GM21717 (cell line): ENCODE results near the gene LAMA5.

Source experiments
- ATAC-seq: cut with Tn5 transposase; IDR thresholded peaks from one replicate; pipeline ENCODE4 v1.9.1; 2021; ENCODE audit warnings: mild to moderate bottlenecking, moderate library complexity; ENCODE audit not compliant: unreplicated experiment

The LAMA5 gene

DNA sequence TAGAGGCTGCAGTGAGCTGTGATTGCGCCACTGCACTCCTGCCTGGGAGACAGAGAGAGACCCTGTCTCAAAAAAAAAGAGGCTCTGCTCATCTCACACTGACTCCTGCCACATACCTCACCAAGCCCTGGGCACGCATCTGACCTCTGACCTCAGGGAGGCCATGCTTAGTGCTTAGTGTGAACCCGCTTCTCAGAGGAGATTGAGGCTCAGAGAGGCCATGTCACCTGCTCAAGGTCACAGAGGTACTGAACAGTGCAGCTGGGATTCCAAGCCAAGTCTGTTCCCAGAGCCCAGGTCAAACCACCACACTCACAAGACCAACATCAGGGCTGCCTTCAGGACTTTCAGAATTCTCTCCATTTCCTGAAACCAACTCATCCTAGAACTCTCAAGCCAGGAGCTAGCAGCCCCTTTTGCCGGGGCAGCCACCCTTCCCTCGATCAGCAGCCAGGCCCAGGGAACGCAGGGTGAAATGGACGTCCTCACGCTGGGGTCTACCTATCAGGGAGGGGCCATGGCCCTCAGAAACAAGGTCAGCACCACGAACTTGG lies 37.1 kb upstream of the LAMA5 start:
- ATAC-seq, result no peak

DNA sequence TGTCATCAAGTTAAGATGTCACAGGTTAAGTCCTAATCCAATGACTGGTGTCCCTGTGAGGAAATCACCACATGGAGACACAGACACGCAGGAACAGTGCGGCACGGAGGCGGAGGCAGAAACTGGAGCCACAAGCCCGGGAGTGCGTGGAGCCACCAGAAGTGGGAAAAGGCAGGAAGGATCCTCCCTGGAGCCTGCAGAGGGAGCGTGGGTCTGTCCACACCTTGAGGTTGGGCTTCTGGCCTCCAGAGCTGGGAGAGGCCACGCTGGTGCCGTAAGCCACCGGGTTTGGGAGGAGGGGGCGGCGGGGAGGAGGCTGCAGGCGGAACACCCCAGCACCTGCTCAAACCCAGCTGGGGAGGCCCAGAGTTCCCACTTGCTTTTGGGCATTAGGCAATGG lies 36.2 kb upstream of the LAMA5 start:
- no peak for ATAC-seq

DNA sequence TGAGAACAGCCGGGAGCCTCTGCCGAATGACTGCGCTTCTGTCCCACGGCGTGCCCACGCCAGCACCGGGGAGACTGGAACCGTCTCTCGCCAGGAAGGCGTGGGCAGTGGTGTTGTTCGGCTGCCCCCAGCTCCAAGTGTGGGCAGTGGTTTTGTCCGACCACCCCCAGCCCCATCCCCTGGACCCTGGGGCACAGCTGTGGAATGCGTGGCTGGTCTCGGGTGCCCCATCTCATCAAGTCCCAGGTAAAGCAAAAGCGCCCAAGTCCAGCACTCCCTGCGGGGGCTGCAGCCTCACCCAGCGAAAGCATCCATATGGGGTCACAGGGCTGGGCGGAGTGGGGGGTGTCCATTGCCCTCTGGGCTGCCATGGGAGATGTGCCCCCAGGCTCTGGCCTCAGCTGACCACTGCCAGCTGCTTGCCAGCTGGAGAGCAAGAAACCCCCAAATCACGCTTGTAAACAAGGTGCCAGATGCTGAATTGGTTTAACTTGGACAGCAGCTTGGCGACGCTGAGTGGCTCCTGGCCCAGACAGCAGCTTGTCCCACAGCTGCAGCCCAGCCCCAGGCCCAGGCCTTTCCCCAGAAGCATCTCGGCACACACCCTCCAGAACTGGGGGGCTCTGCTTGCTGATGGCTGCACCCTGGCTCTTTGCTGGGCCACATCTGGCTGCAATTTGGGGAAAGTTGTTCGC lies 35.5 kb upstream of the LAMA5 start:
- no peak for ATAC-seq

DNA sequence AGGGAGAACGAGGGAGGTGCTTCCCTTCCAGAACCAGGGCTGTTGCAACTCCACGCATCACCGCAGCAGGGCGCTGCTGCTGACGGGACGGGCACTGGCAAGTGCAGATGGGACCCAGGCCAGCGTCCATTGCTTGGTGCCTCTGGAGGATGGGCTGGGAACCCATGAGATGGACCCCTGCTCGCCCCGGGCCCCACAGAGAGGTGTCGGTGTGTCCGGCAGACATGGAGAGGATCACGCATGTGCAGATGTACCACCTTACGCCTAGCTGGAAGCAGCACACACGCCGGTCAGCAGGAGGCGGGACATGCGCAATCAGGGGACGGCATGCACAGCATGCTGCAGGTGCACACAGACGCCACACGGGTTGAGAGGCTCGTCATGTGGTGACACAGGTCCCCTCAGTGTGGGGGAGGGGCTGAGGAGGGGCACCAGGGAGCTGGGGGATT lies 34.2 kb upstream of the LAMA5 start:
- ATAC-seq, result no peak

DNA sequence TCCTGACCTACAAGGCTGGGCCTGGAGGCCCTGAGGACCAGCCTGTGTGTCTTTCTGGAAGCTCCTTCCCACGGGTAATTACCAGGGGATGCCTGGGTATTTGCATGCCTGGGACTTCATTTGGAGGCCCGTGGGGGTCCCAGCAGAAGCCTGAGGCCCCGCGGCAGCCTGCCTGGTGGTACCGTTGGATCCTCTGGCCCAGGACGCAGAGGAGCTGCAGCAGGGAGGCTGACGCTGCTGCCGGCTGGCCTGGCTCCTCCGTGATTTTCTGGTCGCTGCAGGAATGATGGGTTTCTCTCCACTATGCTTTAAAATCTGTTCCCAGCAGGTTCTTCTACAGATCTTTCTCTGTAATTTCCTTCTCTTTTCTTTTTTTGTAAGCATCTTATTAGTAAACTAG lies 33.4 kb upstream of the LAMA5 start:
- ATAC-seq, result no peak

DNA sequence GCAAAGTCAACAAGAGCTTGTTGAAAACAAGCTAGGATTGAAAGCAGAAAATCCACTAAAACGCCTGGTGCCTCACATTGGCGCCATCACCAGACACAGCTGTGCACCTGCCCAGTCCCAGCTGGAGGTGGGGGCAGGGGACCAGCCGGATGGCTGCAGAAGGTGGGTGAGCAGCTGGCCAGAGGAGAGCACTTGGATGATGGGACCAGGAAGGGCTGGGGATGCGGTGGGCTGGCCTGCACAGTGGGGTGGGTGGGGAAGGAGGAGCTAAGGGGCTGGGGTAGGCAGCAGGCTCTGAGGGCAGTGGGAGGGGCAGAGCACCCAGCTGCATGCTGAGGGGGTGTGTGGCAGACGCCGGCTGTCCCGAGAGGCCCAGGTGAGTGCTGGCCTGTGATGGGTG lies 32.9 kb upstream of the LAMA5 start:
- ATAC-seq, result no peak

DNA sequence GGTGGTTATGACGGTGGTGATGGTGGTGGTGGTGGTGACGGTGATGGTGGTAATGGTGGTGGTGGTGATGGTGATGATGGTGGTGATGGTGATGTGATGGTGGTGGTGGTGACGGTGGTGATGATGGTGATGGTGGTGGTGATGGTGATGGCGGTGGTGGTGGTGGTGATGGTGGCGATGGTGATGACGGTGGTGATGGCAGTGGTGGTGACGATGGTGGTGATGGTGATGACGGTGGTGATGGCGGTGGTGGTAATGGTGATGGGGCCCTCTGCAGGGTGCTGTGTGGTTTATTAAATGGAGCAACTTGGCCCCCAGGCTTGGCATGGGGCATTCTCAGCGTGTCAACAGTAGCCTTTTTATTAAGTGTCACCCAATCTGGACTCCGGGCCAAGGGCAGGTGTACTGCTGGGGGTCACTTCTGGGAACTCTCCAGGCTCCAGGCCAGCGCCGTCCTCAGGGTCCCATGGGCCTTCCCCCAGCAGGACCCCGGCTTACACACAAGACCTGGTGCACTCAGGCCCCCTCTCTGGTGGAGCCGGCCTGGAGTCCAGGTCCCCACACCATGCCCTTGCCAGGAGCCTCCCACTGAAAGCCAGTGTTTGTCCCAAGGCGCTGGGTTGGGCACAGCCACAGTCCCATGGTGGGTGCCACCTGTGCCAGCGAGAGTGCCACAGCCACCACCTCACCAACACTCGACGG lies 31.2 kb upstream of the LAMA5 start:
- ATAC-seq, result no peak

DNA sequence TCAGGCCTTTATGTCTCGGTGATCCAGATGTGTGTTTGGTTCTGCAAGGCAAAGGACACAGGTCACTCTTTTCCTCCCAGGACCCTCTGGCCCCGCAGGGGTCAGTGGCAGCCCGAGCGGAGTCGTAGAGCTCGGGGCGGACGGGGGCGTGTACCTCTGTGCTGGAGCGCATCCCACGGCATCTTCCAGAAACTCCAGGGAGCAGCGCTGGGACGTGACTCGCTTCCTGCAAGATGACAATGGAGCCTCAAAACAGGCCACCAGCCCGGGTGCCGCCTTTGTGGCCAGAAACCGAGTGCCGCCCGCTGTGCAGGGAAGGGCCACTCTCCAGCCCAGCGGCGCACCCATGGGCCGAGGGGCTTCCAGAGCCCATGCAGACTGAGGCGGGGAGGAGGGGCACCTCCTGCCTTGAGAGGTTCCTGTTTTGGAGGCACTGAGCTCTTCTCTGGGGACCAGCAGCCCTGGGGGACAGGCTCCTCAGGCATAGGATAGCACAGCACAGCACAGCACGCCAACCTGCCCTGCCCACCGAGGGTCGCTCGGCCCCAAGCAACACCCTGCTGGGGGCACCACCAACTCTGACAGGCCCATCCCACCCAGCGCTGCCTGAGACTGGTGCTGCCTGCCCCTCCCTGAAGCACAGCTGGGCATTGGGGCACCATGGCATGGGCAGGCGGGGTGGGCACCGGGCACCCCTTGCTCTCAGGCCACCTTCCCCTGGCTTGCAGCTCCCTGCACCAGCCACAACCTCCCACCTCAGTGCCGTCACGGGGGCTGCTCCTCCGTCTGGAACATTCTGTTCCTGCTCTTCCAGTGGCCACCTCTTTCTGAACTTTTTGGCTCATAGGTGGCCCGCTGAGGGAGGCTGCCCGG lies 29.5 kb upstream of the LAMA5 start:
- ATAC-seq, result no peak

DNA sequence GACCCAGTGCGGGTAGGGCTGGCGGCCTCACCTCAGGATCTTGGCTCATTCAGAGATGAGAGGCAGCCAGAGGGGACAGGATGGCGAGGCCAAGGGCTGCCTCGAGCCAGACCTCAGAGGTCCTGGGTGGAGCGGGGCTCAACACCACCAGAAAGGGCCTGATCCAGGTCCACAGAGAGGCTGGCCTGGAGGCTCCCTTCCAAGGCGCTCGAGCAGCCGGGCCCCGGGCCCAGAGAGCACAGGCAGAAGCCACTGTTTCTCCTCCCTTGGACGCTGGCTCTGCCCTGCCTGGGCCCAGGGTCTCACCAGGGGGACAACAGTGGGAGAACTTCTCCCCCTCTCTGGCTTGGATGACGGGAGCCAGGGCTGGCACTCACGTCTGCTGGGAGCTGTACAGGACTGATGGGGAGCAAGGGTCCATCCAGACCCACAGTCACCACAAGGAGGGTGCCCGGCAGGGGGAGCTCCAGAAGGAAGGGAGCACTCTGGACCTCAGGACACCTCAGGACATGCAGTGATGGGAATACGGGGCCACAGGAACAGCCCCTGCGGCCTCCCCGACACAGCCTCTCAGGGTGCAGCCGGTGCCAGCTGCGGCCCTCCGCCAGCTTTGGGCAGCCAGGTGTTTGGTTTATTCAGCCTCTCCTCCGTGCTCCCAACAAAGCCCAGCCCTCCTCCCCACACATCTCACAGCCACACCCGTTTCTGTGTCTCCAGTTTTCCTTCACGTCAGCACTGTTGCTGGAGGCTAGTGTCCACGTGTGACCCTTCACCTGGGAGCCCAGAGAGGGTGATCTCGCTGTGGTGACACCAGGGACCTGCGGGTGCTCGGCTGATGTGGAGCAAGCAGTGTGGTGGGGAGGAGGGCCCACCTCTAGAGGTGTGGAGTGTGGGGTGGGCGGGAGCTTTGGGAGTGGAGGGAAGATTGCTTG lies 28.5 kb upstream of the LAMA5 start:
- no peak for ATAC-seq

DNA sequence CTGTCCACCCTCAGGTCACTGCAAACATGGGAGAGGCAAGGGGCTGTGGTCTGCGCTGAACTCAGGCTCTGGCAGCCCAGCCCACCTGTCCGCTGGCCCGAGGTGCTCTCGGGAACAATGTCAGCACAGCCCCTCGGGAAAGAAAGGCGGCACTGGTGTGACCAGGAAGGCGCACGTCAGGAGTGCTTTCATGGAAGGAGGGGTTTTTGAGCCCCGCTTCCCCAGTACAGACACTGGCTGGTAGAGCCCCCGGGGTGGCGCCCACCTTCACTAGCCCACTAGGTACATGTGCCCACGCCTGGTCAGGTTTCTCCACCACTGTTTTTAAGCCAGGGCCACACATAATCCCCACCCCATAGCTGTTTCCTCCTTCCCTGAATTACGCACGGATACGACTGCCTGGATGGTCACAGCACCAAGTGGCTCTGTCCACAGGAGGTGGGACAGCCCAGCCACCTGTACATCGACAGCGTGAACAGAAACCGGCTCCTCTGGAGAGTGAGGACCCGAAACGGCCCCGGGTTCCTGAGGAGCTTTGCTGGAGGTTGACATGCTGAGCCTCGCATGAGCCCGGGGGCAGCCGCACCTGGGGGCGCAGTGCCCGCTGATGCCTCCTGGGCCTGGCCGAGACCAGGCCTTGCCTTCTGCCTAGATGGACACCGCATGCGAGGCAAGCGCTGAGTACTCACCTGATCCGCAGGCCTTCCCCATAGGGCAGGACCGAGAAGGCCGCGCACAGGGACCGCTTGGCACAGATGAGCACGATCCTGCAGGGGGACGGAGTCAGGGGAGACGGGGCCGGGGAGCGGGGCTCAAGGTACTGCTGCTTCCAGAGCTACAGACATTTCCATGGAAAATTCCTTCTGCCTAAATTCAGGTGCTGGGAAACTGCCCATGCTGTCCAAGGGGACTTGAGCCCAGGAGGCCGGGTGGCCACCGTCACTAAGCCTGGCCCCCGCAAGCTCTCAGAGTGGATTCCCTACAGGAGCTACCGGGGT lies 27.4 kb upstream of the LAMA5 start:
- no peak for ATAC-seq

DNA sequence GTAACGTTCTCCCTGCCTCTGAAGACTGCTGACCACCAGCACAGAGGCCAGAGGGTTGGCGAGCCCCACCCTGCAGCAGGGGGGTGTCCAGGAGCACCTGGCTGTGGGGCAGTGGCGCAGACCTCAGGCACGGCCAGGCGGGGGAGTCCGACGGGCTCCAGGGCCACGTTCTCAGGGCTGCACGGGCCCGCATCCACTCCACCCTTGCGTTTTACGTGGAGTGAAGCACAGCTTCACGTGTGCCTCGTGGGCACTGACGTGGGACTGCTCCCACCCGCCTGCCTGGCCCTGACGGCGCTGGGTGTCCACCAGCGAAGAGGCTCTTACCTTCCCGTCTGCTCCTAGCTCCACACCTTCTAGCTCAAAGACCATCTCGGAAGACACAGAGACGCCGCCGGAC lies 26.7 kb upstream of the LAMA5 start:
- no peak for ATAC-seq

DNA sequence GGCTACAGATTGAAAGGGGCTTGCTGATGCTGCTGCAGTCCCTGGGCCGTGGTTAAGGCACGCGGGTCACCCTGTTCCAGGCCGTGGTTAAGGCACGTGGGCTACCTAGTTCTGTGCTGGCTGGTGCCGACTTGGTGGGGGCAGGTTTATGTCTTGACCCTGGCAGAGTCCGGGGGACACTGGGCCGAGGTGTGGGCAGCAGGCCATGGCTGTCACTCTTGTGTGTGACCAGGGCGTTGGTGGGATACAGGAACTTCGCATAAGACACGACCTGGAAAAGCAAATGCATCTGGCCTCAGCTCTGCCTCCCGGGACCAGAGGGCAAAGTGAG lies 26.2 kb upstream of the LAMA5 start:
- no peak for ATAC-seq

DNA sequence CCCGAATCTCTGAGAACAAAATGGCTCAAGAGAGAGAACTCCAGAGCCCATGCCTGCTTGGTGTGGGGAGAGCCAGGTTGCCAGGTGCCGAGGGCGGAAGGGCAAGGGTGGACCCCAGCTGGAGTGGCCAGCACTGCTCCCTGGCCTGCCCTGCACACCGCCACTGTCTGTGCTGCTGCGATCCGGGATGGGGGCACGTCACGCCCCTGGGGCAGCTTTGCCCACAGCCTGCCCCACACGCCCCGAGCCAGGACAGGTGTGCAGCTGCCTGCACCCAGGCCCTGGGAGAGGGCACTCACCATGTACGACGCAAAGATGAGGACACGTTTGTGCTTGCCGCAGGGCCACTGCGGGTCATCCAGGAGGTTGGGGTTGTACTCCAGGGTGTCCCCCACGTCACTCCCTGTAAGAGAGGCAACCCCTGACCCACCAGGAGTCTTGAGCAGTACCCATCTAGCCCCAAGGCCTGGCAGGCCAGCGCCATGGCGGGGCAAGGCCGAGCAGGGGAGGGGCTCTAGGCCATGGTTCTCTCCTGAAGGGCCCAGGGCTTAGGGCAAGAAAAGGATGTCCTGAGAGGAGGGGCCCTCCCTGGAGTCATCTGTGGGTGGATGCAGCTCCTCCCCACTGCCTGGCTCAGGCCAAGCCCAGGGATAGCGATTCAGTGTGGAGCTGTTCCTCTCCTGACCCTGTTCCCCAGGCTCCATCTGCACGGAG lies 25.7 kb upstream of the LAMA5 start:
- no peak for ATAC-seq

DNA sequence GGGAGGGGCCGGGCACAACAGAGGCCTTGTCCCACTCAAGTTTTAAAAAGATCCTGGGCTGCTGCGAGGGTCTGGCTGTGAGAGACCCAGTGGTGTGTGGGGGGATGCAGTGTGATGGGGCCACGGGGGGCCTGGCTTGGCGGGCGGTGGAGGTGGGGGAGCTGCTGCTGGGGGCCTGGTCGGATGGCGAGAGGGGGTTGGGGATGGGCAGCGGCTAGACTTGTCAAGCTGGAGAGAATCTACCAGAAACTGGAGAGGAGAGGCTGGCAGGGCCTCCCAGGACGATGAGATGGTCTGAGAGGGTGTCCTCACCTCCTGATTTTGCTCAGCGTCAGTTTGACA lies 24.9 kb upstream of the LAMA5 start:
- no peak for ATAC-seq

DNA sequence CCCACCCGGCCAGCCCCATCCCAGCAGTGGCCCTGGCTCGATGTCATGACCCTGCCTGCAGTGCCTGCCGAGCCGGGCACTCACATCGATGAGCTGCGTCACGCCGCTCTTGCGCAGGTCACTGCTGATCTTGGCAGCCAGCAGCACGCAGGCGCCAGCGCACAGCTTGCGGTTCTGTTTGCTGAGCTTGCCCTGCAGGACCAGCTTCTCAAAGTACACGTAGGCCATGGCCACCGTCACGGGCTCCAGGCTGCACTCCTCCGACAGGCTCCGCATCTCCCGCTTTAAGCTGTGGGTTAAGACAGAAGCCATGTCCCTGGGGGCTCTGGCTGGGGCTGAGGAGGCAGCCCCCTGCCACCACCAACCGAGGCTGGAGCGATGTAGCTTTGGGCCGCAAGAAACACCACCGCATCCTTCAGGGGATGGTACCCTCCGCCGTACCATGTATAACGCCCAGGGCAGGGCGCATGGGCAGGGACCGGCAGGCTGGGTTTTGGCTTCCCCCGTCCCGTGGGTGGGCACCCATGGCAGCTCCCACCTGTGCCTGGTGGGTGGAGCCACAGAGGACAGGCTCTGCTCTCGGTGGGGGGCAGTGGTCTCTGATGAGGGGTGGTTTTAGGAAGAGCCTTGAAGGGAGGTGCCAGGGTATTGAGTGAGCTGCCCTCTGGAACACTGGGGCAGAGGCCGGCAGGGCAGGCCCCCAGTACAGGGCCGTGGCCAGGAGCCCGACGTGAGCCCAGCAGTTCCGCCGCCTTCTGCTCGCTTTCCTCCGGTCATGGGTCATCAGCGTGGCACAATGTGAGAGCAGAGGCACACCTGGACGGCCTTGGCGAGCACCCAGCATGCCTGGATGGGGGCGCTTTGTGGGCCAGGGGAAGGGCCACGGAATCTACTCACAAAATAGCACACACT lies 24.3 kb upstream of the LAMA5 start:
- no peak for ATAC-seq

DNA sequence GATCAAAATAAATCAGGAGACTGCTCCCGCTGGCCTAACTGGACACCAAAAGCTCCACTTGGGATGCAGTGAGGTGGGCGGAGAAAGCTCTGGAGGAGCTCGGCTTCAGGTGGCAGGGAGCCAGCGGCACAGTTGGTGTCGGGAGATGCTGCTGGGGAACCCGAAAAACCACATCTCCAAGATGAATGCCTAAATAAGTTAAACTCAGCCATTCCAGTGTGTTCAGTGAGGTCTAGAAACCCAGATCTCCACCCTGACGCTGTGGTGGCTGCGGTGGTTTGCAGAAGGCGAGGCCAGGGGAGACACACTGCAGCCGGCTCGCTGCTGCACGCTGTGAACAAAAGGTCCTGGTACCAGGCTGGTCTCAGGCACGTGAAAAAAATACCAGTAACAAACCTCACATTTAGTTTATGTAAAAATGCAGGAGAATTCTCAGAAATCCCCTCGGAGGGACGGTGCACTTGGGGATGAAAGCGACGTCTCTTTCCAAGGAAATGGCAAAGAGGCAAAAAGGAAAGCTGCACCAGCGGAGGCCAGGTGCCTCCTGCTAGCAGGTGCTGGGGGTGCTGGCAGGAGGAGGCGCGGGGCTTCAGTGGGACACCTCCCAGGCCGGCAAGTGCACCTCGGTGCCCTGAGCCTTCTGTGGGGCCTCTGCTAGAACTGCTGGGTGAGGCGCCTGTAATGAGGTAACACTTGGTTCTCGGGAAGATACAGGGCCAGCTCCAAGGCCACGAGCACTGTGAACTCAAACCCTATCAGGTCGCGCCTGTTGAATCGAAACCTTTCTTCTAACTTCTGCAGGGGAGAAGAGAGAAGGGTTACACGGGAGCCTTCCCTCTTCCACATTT lies 23.4 kb upstream of the LAMA5 start:
- no peak for ATAC-seq

DNA sequence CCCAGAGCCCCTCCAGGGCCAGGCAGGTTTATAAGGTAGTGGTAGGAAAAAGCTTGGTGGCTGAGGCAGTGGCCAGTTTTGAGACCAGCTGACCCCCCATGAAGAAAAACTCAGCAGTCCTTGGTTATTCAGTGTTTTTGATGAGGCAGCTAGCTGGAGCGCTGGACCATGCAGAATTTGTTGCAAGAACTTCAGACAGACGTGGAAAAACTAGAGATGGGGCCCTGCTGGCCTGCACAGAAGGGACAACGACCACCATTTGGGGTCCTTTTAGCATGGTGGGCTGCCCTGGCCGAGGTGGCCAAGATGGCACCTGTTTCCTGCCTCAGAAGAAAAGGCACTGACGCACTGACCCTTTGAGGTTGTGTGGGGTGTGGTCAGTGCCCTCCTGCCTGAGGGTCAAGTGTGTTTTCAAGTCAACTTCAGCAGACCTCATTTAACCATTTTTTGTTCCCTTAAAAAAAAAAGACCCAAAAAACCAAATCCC lies 22.5 kb upstream of the LAMA5 start:
- no peak for ATAC-seq
